Neural progenitor cell (in vitro differentiated cells): ENCODE results near the gene SSC5D. TPM values are rescaled to one million over a fixed set of nuclear protein-coding genes. Genes with fewer than 3 reads are reported as not detected.

Experiments
- DNase-seq: peaks from one replicate; pipeline ENCODE4 v3.0.0-alpha.2; 2016; ENCODE audit warnings: low spot score
- H2AFZ ChIP-seq: fragments of 200-600 bp; sonication (generic); replicated peaks from 2 replicates; pipeline ENCODE4 v1.6.1; 2016; ENCODE audit warnings: antibody characterized with exemption
- H3F3A ChIP-seq: fragments of 200-600 bp; sonication (generic); 2 replicates; pipeline ENCODE4 v1.6.1; 2016; ENCODE audit warnings: antibody characterized with exemption, low read depth
- H3K27ac ChIP-seq: fragments of 200-600 bp; sonication (generic); 2 replicates; pipeline ENCODE4 v1.5.1; 2016; ENCODE audit warnings: mild to moderate bottlenecking
- H3K27me3 ChIP-seq: fragments of 200-600 bp; sonication (generic); 2 replicates; pipeline ENCODE4 v1.6.1; 2016; ENCODE audit warnings: mild to moderate bottlenecking, moderate library complexity
- H3K36me3 ChIP-seq: fragments of 200-600 bp; sonication (generic); 2 replicates; pipeline ENCODE4 v1.5.1; 2016
- H3K4me1 ChIP-seq: fragments of 200-600 bp; sonication (generic); 2 replicates; pipeline ENCODE4 v1.6.1; 2016; ENCODE audit warnings: mixed run types
- H3K4me2 ChIP-seq: fragments of 200-600 bp; sonication (generic); 2 replicates; pipeline ENCODE4 v1.6.1; 2016
- H3K4me3 ChIP-seq: fragments of 200-600 bp; sonication (generic); 2 replicates; pipeline ENCODE4 v1.5.1; 2016
- H3K79me2 ChIP-seq: fragments of 200-600 bp; sonication (generic); 2 replicates; pipeline ENCODE4 v1.6.1; 2016; ENCODE audit warnings: low read depth
- H3K9ac ChIP-seq: fragments of 200-600 bp; sonication (generic); 2 replicates; pipeline ENCODE4 v1.6.1; 2016
- H3K9me3 ChIP-seq: fragments of 200-600 bp; sonication (generic); 2 replicates; pipeline ENCODE4 v1.5.1; 2016; ENCODE audit warnings: low read depth
- H4K20me1 ChIP-seq: fragments of 200-600 bp; sonication (generic); 2 replicates; pipeline ENCODE4 v1.6.1; 2016; ENCODE audit warnings: low read depth
- H3K27ac Mint-ChIP-seq: 3 replicates; pipeline ENCODE4 v1.8.0; 2021; ENCODE audit warnings: mixed read lengths
- H3K27me3 Mint-ChIP-seq: 2 replicates; pipeline ENCODE4 v1.8.0; 2022; ENCODE audit warnings: low read depth, mild to moderate bottlenecking, inconsistent platforms, moderate library complexity, mixed read lengths; ENCODE audit not compliant: insufficient read depth
- H3K36me3 Mint-ChIP-seq: 3 replicates; pipeline ENCODE4 v1.8.0; 2021; ENCODE audit warnings: mixed read lengths
- H3K4me1 Mint-ChIP-seq: 3 replicates; pipeline ENCODE4 v1.8.0; 2021; ENCODE audit warnings: mixed read lengths
- H3K4me3 Mint-ChIP-seq: 3 replicates; pipeline ENCODE4 v1.8.0; 2021; ENCODE audit warnings: mild to moderate bottlenecking, moderate library complexity, mixed read lengths
- H3K9me3 Mint-ChIP-seq: 3 replicates; pipeline ENCODE4 v1.8.0; 2020; ENCODE audit warnings: mixed read lengths
- EZH2 ChIP-seq: fragments of 200-600 bp; sonication (generic); IDR thresholded peaks from 2 replicates; pipeline ENCODE4 v1.6.1; 2017; ENCODE audit warnings: antibody characterized with exemption, mild to moderate bottlenecking, moderate library complexity
- EZH2phosphoT487 ChIP-seq: fragments of 200-600 bp; sonication (generic); IDR thresholded peaks from 2 replicates; pipeline ENCODE4 v1.6.1; 2017; ENCODE audit warnings: antibody characterized with exemption
- total RNA-seq: library from RNA; depleted of rRNA; stranded (reverse); fragments of >200 nt; gene quantifications from 2 replicates; pipeline ENCODE4 v1.2.3, GENCODE V29; 2015; ENCODE audit warnings: low replicate concordance
- TF ChIP-seq, protein P1 (sequence below): fragments of 200-600 bp; sonication (generic); IDR thresholded peaks from 2 replicates; pipeline ENCODE4 v1.5.1; 2017; ENCODE audit warnings: antibody characterized with exemption, mild to moderate bottlenecking

Gene SSC5D
- total RNA-seq, 1 donor from 2014 or later, result not detected

- no peak overlapping the region for H3K27ac Mint-ChIP-seq
- H3K4me3 Mint-ChIP-seq, result no peak overlapping the region
These were observed 6.5 kb upstream of the SSC5D start for GRCh38 chr19:55481794-55482155.

GRCh38 chr19:55482156-55482961 is 5.9 kb upstream of the SSC5D start:
- H3K27ac Mint-ChIP-seq, result no peak overlapping the region
- peaks cover 18% of the 10 kb centered on the region for H4K20me1 ChIP-seq
- peaks cover 35% of the 10 kb centered on the region for H3K4me1 ChIP-seq
- H3K27ac ChIP-seq, result no peak overlapping the region
- DNase-seq, result no peak
- no peaks in the 10 kb centered on the region for H3K9me3 Mint-ChIP-seq
- H3K27me3 ChIP-seq, result no peaks in the 10 kb centered on the region
- H2AFZ ChIP-seq, result no peak overlapping the region
- no peaks in the 10 kb centered on the region for H3K9me3 ChIP-seq
- no peak overlapping the region for H3K9ac ChIP-seq
- H3K4me3 ChIP-seq, result no peak overlapping the region
- H3K27me3 Mint-ChIP-seq, result peaks cover 8% of the 10 kb centered on the region
- TF ChIP-seq, protein P1, sequence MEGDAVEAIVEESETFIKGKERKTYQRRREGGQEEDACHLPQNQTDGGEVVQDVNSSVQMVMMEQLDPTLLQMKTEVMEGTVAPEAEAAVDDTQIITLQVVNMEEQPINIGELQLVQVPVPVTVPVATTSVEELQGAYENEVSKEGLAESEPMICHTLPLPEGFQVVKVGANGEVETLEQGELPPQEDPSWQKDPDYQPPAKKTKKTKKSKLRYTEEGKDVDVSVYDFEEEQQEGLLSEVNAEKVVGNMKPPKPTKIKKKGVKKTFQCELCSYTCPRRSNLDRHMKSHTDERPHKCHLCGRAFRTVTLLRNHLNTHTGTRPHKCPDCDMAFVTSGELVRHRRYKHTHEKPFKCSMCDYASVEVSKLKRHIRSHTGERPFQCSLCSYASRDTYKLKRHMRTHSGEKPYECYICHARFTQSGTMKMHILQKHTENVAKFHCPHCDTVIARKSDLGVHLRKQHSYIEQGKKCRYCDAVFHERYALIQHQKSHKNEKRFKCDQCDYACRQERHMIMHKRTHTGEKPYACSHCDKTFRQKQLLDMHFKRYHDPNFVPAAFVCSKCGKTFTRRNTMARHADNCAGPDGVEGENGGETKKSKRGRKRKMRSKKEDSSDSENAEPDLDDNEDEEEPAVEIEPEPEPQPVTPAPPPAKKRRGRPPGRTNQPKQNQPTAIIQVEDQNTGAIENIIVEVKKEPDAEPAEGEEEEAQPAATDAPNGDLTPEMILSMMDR, result no peak
- TF ChIP-seq EZH2 (no peak), EZH2phosphoT487 (no peak)
- H3K36me3 ChIP-seq, result no peaks in the 10 kb centered on the region
- peaks cover 28% of the 10 kb centered on the region for H3F3A ChIP-seq
- peaks cover 34% of the 10 kb centered on the region for H3K4me1 Mint-ChIP-seq
- peaks cover 30% of the 10 kb centered on the region for H3K79me2 ChIP-seq
- H3K36me3 Mint-ChIP-seq, result peaks cover 2% of the 10 kb centered on the region
- no peak overlapping the region for H3K4me2 ChIP-seq
- H3K4me3 Mint-ChIP-seq, result no peak overlapping the region

More at GRCh38 chr19:55481794-55482155, 6.5 kb upstream of the SSC5D start:
- Histone ChIP-seq H2AFZ (no peak overlapping the region), H3K36me3 (no peaks in the 10 kb centered on the region), H3F3A (peaks cover 33% of the 10 kb centered on the region), H4K20me1 (peaks cover 12% of the 10 kb centered on the region), H3K4me2 (no peak overlapping the region), H3K79me2 (peaks cover 33% of the 10 kb centered on the region), H3K27ac (no peak overlapping the region), H3K27me3 (no peaks in the 10 kb centered on the region), H3K9ac (no peak overlapping the region), H3K4me1 (peaks cover 34% of the 10 kb centered on the region), H3K4me3 (no peak overlapping the region), H3K9me3 (no peaks in the 10 kb centered on the region)
- H3K4me1 Mint-ChIP-seq, result peaks cover 31% of the 10 kb centered on the region
- TF ChIP-seq, protein P1, result no peak
- TF ChIP-seq EZH2 (no peak), EZH2phosphoT487 (no peak)
- H3K36me3 Mint-ChIP-seq, result peaks cover 2% of the 10 kb centered on the region
- no peaks in the 10 kb centered on the region for H3K9me3 Mint-ChIP-seq
- DNase-seq, result no peak
- peaks cover 10% of the 10 kb centered on the region for H3K27me3 Mint-ChIP-seq

- no peaks in the 10 kb centered on the region for H3K27me3 ChIP-seq
- no peak overlapping the region for H3K4me3 ChIP-seq
- peaks cover 33% of the 10 kb centered on the region for H3K4me1 Mint-ChIP-seq
- H3K9me3 Mint-ChIP-seq, result no peaks in the 10 kb centered on the region
- no peaks in the 10 kb centered on the region for H3K9me3 ChIP-seq
- H3K27ac ChIP-seq, result no peak overlapping the region
- H3K27me3 Mint-ChIP-seq, result peaks cover 8% of the 10 kb centered on the region
- H3K36me3 ChIP-seq, result no peaks in the 10 kb centered on the region
- peaks cover 28% of the 10 kb centered on the region for H3F3A ChIP-seq
- H2AFZ ChIP-seq, result no peak overlapping the region
- no peak overlapping the region for H3K27ac Mint-ChIP-seq
- H3K4me3 Mint-ChIP-seq, result peak overlapping the region; percentile 48
- peaks cover 22% of the 10 kb centered on the region for H3K79me2 ChIP-seq
- peaks cover 25% of the 10 kb centered on the region for H4K20me1 ChIP-seq
- H3K9ac ChIP-seq, result no peak overlapping the region
- H3K4me1 ChIP-seq, result peaks cover 33% of the 10 kb centered on the region
- DNase-seq, result no peak
- H3K36me3 Mint-ChIP-seq, result peaks cover 2% of the 10 kb centered on the region
- TF ChIP-seq EZH2phosphoT487 (no peak), EZH2 (no peak)
- TF ChIP-seq, protein P1, result no peak
- no peak overlapping the region for H3K4me2 ChIP-seq
These were observed 5.1 kb upstream of the SSC5D start for GRCh38 chr19:55482967-55483705.
